ENCODE measurements around the gene B3GALT5.

GRCh38 chr21:39582749-39583148 is 30.0 kb upstream of the B3GALT5 start:
- TF ChIP-seq POLR2AphosphoS5 (IDR thresholded peaks at IDR 0.05; ENCODE audit: low read depth, low read length) (no peak), REST (IDR thresholded peaks at IDR 0.05; ENCODE audit: insufficient read depth in 1 of 2, low read depth in 2 of 2, low read length in 2 of 2) (no peak), SIN3A (IDR thresholded peaks at IDR 0.05; ENCODE audit: borderline replicate concordance, insufficient read depth, low read length) (no peak), TAF1 (IDR thresholded peaks at IDR 0.05; ENCODE audit: borderline replicate concordance, insufficient read depth, low read length) (no peak), FOXP2 (optimal IDR thresholded peaks at IDR 0.05; ENCODE audit: borderline replicate concordance, extremely low read depth, extremely low read length, insufficient read depth) (no peak)
